ENCODE data around the gene CLIP4.
"Not testable (repeated sequence)": the region's sequence is repeated elsewhere in the genome, so short reads cannot be mapped to it uniquely, and the experiment has no call there.

CLIP4 gene, protein sequence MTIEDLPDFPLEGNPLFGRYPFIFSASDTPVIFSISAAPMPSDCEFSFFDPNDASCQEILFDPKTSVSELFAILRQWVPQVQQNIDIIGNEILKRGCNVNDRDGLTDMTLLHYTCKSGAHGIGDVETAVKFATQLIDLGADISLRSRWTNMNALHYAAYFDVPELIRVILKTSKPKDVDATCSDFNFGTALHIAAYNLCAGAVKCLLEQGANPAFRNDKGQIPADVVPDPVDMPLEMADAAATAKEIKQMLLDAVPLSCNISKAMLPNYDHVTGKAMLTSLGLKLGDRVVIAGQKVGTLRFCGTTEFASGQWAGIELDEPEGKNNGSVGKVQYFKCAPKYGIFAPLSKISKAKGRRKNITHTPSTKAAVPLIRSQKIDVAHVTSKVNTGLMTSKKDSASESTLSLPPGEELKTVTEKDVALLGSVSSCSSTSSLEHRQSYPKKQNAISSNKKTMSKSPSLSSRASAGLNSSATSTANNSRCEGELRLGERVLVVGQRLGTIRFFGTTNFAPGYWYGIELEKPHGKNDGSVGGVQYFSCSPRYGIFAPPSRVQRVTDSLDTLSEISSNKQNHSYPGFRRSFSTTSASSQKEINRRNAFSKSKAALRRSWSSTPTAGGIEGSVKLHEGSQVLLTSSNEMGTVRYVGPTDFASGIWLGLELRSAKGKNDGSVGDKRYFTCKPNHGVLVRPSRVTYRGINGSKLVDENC

DNA sequence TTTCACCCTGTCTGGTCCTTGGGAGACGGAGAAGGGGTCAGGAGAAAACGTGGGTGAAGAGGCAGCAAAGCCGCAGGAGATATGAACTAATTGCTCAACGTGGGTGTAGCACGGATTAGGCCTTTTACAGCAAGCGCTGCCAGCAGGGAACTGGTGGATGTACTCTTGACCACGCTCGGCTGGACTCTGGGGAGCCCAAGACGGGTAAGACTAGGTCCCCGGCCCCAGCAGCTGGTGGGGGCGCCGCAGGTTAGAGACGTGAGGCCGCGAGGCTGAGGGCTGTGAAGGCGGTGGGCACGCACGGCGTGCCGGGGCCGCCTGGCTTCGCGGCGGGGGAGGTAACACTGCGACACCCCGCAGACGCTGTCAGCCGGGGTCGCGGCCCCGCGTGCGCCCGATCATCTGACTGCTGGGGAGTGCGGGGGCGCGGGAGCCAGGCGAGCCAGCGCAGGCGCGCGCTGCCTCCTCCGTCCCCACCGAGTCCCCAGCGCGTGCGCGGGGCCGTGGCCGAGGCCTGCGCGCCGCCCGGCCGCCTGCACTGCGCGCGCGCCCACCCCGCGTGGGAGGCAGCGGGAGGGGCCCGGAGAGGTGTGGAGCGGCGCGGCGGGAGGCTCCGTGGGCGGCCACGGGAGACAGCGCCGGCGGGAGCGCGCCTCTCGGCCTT, at the start of gene CLIP4:
CLIP4 (plus strand) TSS at position 470 of the 664 bp plus-strand sequence. CDS start 5,974 bp downstream, outside the sequence.
- no peak for DNase-seq

DNA sequence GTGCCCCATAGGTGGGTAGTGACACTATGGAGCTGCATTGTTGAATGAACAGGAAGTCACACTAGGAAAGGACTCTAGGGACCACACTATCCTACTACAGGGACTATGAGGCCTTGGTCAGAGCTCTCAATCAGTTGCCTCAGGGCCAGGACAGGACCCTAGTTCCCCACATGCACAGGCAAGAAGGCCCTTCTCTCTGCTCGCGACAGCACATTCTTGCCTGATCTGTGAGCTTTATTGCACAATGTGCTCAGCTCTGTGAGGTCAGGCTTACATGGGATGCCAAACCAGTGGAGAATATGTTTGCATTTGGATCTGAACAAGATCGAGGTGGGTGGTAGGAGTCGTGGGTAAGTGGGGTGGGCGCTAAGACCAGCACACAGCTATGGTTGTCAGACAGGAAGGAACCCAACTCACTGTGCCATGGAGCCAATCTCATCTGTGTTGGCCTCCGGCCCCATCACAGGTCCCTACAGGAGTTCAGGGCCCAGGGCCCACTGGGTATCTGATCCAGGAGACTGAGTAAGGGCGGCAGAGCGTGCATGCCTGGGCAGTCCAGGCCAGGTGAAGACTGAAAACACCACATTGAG, 48.8 kb upstream of the CLIP4 start:
- no peak for DNase-seq

DNA sequence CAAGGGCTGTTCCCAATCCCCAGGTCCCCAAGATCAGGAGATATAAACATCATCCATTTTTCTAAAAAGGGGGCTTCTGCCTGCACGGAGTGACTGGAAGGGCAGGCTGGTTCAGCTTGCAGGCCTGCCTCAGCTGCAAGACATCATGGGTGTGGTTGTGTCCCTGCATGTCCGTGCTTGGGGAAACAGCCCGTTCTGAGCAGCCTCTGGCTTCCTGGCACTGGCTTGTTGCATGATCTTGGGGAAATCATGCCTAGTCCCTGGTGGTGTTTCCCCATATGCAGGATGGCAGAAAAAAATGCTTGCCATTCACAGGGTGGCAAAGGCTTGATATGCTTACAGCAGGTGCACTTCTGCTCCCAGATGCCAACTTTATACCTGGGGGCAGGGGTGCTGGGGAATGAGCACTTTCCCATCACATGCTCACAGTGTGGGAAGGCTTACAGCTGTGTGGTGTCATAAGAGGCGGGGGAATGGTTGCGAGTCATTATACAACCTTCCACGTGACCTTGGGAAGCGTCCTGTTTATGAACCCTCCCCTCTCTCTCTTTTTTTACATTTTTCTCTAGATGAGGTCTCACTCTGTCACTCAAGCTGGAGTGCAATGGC, 48.1 kb upstream of the CLIP4 start:
- DNase-seq: no peak

DNA sequence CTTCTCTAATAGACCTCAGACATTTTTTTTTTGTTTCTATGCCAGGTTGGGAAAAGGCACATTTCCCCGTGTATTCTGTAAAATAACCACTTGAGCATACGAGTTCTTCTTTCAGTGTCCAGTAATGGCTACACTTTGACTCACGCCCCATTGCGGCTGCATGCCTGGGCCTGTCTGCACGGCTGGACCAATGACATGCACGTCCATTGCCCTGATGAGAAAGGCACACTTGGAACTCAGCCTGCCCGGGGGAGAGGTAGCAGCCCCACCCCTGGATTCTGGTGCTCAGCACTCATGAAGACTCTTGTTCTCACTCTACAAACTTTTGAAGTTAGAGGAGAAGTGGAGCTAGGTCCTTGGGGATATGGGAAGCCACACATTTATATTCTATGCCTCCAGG, 46.7 kb upstream of the CLIP4 start:
- no peak for DNase-seq

DNA sequence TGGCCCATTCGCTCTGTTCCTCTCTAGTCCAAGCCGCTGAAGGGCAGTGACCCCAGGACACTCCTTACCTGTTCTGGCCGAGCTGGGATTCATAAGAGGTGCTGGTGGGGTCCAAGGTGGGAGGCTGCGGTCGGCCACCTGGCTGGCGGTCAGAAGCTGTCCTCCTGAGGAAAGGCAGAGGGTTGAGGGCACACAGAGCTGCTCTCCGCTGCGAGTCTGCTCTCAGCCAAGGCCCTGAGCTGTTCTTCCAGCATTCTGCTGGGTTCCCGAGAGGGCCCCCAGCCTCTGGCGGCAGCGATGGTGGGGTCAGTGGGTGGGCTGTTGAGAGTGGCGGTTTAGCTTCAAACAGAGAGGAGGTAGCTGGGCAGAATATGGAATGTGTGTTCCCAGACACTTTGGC, 44.7 kb upstream of the CLIP4 start:
- DNase-seq: no peak

DNA sequence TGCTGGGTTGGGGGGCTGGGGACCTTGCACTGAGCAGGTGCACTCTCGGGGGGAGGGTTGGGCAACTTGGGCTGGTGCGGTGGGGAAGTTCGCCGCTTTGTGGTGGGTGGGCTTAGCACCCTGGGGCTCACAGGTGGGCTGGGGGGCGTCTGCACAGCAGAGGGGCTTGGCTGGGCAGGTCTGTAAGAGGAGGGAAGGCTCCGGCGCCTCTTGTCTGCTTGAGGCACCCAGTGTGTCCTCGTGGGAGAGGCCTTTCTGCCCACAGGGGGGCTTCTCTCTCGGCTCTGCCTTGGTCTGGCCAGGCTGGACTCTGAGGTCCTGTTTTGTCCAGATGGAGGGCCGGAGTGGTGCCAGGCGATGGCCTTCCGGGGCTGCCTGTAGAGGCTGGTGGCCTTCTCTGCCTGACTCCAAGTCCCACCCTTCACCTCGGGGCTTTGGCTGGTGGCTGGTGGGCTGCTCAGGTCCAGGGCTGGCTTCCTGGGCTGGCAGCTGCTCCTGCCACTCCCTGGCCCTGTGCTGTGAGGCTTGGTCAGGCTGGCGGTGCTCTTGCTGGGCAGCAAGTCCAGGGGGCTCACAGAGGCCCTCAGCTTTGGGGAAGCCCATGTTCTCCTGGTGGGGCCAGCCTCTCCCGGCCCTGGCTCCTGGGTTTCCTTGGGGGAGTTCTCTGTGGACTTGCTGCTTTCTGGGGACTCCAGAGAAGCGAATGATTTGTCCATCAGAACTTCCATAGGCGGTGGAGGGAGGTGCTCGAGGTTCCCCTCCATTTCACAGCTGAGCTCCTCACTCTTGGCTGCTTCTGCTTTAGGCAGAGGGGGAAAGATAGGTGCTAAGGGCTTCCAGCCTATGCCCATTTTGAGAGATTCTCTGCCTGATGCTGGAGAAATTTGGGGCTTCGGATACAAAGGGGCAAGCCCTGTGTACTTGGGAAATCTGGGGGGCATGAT, 43.9 kb upstream of the CLIP4 start:
- no peak for DNase-seq

DNA sequence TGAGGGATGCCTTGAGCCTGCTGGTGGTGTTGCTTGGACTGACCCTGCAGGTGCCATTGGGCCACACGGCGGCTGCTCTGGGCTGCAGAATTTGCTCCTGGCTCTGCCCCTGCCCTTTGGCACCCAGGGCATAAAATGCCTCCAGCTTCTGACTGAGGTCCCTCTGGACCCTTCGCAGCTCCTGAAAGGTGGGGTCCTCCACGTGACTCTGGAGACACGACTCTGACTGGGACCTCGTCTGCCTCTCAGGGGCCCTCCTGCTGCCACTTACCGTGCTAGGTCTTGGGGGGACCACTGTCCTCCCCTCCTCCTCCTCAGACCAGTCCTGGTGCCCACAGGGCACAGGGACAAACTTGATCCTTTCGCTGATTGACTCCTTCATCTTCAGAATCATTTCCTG, 43.0 kb upstream of the CLIP4 start:
- DNase-seq: no peak

DNA sequence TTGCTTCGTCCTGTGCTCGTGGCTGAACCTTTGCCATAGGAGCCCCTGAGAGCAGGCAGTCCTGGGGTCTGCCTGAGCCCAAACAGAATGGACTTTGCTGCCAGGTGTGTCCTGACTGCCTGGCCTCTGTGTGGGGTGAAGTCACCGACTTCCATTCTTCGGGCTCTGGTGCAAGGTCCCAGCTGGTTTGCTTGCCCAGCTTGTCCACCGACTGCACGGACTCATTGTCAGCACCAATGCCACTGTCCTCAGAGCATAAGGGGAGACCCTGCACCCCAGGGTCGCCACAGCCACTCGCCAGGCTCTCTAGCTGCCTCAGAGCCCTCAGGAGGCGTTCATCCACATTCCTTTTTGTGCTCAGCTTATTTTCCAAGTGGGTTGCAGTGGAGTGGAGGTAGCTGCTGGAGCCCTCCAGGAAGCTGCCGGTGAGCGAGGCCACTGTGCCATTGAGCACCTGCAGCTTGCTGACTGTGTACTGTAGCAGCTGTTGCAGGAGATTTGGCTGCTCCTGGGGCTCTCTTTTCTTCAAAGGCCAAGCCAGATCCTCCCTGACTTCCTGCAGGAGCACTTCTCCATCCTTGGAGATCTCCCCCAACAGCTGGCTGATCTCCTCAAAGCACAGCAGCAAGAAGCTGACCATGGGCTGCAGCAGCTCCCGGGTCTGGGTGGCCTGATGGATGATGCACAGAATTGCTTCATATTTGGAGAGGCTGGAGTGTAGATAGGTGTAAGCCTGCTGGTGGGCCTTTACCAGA, 42.1 kb upstream of the CLIP4 start:
- DNase-seq: no peak

DNA sequence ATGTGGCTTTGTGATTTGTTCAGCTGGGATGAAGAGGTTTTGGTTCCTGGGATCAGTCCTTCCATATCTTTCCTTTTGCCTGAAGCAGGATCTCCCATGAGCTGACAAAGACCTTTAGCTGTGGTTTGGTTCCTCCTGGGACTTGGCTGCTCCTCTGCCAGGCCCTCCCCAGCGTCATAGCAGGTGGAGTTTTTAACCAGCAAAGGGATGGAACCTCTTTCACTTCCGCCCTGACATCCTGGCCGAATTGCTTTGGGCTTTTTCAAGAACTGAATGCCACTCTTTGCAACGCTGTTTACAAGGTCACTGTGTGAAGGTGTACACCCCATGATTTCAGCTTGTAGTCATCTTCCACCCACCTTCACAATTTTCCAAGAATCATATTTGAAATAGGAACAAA, 41.3 kb upstream of the CLIP4 start:
- DNase-seq: no peak

DNA sequence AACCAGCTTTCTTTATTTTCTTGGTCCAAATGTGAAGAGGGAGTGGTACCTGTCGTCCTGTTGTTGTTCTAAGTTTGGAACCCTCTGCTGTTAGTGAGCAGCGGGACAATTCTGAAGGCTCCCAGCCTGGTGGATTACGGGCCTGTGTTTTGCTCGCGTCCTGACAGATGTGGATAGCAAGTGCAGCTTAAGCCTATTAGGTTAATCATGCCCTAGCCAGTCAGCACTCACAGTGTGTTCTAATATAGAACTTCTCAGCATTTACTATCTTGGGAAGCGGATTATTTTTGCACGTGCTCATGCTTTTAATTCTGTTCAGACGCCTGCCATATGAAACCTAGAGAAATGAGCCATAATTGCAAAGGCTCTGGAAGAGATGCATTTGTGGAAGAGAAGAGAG, 40.8 kb upstream of the CLIP4 start, which contains the start of gene PCARE:
PCARE (minus strand) TSS at position 113 of the 400 bp plus-strand sequence. CDS start 262 bp downstream, outside the sequence.
- no peak for DNase-seq

DNA sequence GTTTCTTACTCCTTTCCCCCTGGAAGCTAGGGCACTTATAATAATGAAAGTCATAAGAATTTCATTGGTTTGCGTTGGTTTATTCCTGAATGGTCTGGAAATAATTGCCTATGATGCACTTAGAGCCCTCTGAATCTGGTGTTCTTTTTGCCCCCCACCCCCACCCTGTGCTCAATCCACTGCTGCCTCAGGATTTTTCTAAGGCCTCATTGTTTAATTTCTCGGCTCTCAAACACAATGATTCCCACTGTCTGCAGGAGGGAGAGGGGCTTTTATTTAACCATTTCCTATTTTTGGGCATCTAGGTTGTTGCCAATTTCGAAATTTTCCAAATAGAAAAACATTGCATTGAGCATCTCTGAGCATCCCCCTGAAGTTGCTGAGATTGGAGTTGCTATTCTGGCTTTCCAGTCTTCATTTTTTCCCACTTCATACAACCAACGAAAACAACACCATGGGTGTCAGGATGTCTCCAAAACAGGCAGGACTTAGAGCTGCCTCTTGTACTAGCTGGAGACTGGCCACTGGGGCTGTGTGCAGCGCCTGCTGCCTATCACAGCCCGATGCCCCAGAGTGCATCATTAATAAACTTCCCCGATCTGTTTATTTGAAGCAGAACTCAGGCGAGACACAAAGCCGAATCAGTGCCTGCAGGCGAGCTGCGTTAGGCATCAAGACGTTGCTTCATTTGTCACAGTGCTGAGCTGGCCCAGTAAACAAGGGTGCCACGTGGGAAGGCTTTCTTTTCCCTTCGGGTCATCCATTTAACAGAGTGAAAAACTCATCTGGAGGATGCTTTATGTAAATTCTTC, 39.1 kb upstream of the CLIP4 start:
- no peak for DNase-seq

DNA sequence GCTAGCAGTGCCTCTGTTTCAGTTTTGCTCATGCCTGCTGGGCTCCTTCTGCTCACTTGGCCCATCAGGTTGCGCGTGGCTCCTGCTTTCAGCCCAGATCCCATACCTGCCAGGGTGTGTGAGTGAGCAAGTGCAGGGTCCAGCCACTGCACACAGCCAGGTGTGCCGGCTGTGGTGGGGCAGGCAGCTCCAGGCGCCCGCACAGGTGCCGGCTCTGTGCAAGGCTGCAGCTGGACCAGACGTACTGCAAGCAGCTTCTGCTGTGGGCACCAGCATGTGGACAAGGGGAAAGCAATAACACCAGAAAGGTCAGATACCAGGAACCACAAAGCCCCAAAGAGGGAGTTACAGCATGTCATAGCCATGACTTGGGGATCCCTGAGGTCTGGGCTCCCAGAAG, 35.3 kb upstream of the CLIP4 start:
- DNase-seq: no peak

DNA sequence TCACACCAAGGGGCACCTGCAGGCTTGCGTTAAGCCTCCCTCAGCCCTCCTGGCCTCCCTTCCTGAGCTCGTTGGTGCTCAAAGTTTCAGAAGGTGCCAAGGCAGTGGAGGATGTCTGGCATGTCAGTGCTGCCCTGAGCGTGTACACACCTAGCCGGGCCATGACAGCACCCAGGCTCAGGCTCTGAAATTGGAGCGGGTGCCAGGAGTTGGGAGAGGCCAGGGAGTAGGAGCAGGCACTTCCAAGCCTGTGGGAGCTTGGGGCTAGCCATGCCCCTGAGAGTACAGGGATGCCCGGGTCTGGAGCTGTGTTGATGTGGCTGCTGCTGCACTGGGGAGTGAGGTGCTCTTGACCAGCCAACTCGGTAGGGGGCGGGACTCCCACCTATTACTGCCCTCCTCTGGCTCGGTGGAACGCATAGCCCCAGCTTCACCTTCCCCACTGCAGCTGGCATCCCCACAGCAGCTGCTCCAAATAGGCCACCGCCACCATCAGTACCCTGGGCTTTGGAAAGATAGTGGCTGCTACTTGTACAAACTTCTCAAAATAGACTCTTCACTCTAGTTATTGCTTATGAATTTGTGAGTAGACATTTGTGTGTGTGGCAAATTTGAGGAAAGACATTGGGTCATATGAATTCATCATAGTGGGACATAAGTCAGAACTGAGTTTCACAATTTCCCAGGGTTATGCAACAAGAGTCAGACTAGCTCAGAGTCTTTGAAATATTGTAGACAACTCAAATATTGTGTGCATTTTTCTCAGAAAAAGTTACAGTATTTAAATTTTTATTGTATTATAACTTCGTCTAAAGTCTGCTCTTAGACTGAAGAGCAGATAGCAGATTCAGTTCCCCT, 34.1 kb upstream of the CLIP4 start:
- no peak for DNase-seq

DNA sequence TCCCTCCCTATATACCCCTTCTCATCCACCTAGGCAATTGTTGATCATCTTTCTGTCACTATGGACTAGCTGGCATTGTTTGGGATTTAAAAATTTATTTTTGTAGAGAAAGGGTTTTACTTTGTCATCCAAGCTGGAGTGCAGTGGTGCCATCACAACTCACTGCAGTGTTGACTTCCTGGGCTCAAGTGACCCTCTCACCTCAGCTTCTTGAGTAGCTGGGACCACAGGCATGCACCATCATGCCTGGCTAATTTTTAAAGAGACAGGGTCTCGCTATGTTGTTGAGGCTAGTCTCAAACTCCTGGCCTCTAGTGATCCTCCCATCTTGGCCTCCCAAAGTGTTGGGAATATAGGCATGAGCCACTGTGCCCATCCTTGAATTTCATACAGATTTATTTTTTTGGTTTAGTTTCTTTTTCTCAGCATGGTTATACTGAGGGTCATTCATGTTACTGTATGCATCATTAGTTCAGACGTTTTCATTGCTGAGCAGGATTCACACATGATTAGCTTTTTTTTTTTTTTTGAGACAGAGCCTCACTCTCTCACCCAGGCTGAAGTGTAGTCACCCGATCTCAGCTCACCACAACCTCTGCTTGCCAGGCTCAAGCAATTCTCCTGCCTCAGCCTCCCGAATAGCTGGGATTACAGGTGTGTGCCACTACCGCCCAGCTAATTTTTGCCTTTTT, 32.3 kb upstream of the CLIP4 start:
- no peak for DNase-seq

DNA sequence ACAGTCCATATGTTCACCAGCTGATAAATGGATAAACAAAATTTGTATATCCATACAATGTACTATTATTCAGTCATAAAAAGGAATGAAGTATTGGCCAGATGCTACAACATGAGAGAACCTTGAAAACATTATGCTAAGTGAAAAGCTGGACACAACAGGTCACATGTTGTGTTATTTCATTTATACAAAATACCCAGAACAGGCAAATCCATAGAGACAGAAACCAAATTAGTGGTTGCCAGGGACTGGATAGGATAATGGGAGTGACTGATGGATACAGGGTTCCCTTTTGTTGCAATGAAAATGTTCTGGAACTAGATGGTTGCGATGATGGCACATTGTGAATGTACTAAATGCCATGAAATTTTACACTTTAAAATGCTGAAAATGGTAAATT, 30.7 kb upstream of the CLIP4 start:
- no peak for DNase-seq

DNA sequence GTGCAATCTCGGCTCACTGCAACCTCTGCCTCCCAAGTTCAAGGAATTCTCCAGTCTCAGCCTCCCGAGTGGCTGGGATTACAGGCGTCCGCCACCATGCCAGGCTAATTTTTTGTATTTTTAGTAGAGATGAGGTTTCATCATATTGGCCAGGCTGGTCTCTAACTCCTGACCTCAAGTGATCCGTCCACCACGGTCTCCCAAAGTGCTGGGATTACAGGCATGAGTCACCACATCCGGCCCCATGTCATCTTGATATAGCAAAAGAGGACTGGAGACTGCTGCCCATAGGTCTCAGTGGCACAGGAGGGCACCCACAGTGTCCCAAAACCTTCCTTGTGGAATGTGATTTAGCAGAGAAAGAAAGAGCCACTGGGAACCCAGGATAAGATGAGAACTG, 24.9 kb upstream of the CLIP4 start:
- DNase-seq: not testable (repeated sequence)

DNA sequence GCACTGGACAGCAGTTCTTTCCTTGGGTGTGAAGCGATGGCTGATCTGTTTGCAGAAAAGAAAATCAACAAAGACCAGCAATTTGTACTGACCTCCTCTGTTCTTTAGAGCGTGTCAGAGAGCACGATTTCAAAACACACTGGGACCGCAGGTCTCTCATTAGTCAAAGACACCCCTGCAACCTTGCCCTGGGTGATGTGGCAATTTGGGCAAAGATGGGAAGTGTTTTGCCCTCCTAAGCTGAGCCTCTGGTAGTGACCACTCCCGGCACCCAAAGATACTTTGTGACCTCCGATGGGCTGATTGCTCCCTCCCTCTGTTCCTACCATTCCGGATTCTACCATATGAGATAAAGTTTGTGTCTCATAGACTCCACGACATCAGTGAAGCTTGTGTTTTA, 18.2 kb upstream of the CLIP4 start:
- no peak for DNase-seq

DNA sequence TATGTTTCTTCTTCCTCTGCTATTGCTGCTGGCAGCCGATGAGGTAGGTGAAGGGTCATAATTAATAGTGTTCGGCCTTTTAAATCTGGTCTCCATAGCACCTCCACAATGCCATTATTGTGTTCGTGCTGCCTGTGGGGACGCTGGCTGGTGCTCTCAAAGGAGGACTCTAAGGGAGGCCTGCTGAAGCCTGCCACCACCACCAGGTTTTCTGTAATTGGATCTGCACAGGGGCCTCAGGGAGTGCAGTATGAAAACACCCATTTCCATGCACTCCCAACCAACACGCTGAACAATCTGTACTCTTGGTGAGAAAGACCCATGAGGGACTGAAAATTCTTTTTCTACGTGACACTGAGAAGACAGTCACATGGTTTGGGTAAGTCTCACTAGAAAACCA, 17.6 kb upstream of the CLIP4 start:
- DNase-seq: no peak

Data from SHP77 treated with DMSO at 0.1 percent for 48 hours (cell line).